Stomach (tissue), 4 donors: ENCODE data around the gene TERB1.

ENCODE experiments used
- EP300 ChIP-seq: sonication (generic); formaldehyde crosslinking; IDR thresholded peaks from one replicate; pipeline ENCODE4 v1.6.1; 2017; ENCODE audit warnings: antibody characterized with exemption
- POLR2A ChIP-seq, 4 donors: fragments of 450-650 bp; IDR thresholded peaks; one replicate each; pipeline ENCODE4 v1.6.1; 2016; ENCODE audit warnings: antibody characterized with exemption in 4 of 4, control low read depth in 2 of 4, mild to moderate bottlenecking in 1 of 4, moderate library complexity in 1 of 4
- TF ChIP-seq, protein P1 (sequence below), 7 experiments: fragments of 450-650 bp in 4 of 7; fragments of 200-600 bp in 3 of 7; sonication (generic) in 3 of 7; IDR thresholded peaks; one replicate each; pipeline ENCODE4 v1.5.1; 2016 to 2019; ENCODE audit warnings: antibody characterized with exemption in 7 of 7, control low read depth in 2 of 7, mild to moderate bottlenecking in 1 of 7

DNA sequence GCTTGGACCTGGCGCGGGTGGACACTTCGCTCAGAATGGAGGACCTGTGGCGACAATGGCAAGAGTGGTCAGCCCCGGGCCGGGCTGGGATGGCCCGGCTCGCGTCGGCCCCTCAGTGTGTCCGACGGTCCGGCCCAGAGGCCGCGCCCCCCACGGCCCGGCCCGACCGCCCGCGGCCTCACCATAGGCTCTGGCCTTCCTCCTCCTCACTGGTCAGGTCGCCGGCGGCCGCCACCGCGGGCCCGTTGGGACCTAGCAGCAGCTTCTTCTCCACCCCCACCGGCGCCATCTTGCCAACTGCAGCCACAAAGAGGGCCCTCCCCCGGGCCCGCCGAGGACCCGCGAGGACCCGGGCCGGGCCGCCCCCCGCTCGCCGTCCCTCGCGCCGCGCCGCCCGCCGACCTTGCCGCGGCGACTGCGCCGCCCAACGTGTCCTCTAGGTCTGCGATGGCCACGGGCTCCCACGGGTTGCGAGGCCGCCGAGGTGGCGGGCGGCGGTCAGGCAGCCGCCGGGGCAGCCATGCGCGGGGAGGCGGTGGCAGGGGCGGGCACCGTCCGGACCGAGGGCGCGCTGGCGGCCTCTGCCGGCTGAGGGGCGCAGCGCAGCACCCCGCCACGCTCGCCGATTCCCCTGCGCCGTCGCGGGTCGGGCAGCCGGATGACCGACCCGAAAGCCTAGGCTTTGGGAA lies 49.9 kb downstream of the TERB1 start, which contains the start of gene DYNC1LI2:
- TF ChIP-seq, protein P1, sequence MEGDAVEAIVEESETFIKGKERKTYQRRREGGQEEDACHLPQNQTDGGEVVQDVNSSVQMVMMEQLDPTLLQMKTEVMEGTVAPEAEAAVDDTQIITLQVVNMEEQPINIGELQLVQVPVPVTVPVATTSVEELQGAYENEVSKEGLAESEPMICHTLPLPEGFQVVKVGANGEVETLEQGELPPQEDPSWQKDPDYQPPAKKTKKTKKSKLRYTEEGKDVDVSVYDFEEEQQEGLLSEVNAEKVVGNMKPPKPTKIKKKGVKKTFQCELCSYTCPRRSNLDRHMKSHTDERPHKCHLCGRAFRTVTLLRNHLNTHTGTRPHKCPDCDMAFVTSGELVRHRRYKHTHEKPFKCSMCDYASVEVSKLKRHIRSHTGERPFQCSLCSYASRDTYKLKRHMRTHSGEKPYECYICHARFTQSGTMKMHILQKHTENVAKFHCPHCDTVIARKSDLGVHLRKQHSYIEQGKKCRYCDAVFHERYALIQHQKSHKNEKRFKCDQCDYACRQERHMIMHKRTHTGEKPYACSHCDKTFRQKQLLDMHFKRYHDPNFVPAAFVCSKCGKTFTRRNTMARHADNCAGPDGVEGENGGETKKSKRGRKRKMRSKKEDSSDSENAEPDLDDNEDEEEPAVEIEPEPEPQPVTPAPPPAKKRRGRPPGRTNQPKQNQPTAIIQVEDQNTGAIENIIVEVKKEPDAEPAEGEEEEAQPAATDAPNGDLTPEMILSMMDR (IDR thresholded peaks at IDR 0.05) = peak in 5 of 7 experiments; percentile 33 to 95 (median 73)
- TF ChIP-seq EP300 = no peak
- no peak for TF ChIP-seq POLR2A (IDR thresholded peaks at IDR 0.05)
